ENCODE data around the gene ARSI.

Gene ARSI

GRCh38 chr5:150333400-150333799 is 30.7 kb upstream of the ARSI start:
- DNase-seq, result no peak

DNA sequence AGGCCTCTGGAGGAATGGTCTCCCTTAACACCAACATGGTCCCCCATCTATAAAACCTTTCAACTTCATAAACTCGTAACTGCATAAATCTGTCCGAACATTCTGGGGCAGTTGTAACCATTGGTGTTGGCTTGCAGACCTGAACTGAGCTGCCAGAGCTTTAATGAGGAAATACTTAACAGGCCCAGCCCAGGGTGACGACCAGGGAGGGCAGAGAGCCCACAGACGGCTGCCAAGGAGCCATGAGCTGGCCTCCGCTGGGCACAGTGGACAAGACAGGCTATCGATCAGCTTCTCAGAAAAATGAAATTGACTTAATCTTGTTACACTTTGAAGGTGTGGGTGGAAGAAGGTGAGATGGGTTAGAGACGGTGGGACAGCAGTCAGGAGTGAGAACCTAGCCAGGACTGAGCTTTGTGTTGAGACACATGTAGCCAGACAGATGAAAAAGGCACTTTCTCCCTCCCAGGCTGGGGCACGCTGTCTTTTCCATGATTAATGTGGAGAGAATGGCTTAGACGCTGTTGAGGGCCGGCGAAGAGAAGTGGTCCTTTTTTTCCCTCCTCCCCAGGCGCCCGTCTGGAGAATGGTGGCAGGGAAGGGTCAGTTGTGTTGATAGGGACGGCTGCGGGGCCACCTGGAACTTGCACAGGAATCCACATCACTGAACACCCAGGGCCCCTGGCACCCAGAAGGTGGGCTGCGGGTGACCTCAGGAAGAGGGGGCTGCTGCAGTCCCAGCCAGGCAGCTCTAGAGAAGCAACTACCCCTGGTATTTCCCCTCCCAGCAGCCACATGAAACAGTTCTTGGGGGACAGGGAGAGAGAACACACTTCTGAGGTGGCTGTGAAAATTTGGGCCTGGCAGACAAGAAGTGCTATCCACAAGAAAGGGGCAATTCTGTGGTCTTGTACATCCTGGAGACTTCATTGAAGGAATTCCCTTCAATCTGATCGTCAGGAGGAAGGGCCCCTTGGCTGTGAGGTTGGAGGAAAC is 27.5 kb upstream of the ARSI start:
- Histone ChIP-seq H3K27me3 (replicated peaks) (no peaks in the 10 kb centered on the region), H3K27ac (no peak overlapping the region), H3K4me3 (ENCODE audit: low read depth, low read length) (no peak overlapping the region), H3K36me3 (replicated peaks) (no peaks in the 10 kb centered on the region)
- TF ChIP-seq, protein P1, sequence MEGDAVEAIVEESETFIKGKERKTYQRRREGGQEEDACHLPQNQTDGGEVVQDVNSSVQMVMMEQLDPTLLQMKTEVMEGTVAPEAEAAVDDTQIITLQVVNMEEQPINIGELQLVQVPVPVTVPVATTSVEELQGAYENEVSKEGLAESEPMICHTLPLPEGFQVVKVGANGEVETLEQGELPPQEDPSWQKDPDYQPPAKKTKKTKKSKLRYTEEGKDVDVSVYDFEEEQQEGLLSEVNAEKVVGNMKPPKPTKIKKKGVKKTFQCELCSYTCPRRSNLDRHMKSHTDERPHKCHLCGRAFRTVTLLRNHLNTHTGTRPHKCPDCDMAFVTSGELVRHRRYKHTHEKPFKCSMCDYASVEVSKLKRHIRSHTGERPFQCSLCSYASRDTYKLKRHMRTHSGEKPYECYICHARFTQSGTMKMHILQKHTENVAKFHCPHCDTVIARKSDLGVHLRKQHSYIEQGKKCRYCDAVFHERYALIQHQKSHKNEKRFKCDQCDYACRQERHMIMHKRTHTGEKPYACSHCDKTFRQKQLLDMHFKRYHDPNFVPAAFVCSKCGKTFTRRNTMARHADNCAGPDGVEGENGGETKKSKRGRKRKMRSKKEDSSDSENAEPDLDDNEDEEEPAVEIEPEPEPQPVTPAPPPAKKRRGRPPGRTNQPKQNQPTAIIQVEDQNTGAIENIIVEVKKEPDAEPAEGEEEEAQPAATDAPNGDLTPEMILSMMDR (IDR thresholded peaks at IDR 0.05; ENCODE audit: low read depth, low read length, missing control alignments), result no peak
- in situ Hi-C loops (cut with HindIII; ENCODE audit: low pct_ligation_motif_present, low sequenced_read_pairs), result no loop called here
- DNase-seq, result no peak

More at GRCh38 chr5:150333400-150333799, 30.7 kb upstream of the ARSI start:
- Histone ChIP-seq H3K27me3 (replicated peaks) (no peaks in the 10 kb centered on the region), H3K27ac (no peak overlapping the region), H3K4me3 (ENCODE audit: low read depth, low read length) (no peak overlapping the region), H3K36me3 (replicated peaks) (no peaks in the 10 kb centered on the region)
- in situ Hi-C loops (cut with HindIII; ENCODE audit: low pct_ligation_motif_present, low sequenced_read_pairs), result no loop called here
- TF ChIP-seq, protein P1 (IDR thresholded peaks at IDR 0.05; ENCODE audit: low read depth, low read length, missing control alignments), result no peak

- TF ChIP-seq, protein P1 (IDR thresholded peaks at IDR 0.05; ENCODE audit: low read depth, low read length, missing control alignments), result no peak
- no peak for DNase-seq
- H3K27ac ChIP-seq, result no peak overlapping the region
- no peaks in the 10 kb centered on the region for H3K27me3 ChIP-seq (replicated peaks)
- H3K36me3 ChIP-seq (replicated peaks), result no peaks in the 10 kb centered on the region
- in situ Hi-C loops (cut with HindIII; ENCODE audit: low pct_ligation_motif_present, low sequenced_read_pairs), result no loop called here
- no peak overlapping the region for H3K4me3 ChIP-seq (ENCODE audit: low read depth, low read length)
These were observed 26.3 kb upstream of the ARSI start for GRCh38 chr5:150329038-150329437.

DNA sequence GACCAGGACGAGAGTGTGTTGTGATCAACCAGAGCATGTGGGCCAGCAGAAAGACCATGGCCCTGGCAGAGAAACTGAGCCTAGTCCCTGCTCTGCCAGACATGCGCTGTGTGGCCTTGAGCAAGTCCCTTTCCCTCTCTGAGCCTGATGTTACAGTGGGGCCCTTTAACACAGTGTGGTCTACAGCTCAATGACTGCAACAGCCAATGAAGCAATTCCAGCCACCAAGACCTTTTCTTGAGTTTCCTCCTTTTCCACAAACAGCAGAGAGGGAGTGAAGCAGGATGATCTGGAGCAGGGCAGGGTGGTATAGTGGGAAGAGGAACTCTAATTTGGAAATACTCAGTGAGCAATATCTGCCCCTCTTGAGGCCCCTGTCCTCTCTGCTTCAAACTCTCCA is 25.8 kb upstream of the ARSI start:
- H3K27ac ChIP-seq, result no peak overlapping the region
- H3K4me3 ChIP-seq (ENCODE audit: low read depth, low read length), result no peak overlapping the region
- no peaks in the 10 kb centered on the region for H3K36me3 ChIP-seq (replicated peaks)
- in situ Hi-C loops (cut with HindIII; ENCODE audit: low pct_ligation_motif_present, low sequenced_read_pairs), result no loop called here
- no peak for DNase-seq
- no peaks in the 10 kb centered on the region for H3K27me3 ChIP-seq (replicated peaks)
- TF ChIP-seq, protein P1 (IDR thresholded peaks at IDR 0.05; ENCODE audit: low read depth, low read length, missing control alignments), result no peak

GRCh38 chr5:150327139-150327538 is 24.4 kb upstream of the ARSI start:
- no peak for DNase-seq
- H3K36me3 ChIP-seq (replicated peaks), result no peaks in the 10 kb centered on the region
- no peak overlapping the region for H3K4me3 ChIP-seq (ENCODE audit: low read depth, low read length)
- H3K27me3 ChIP-seq (replicated peaks), result no peaks in the 10 kb centered on the region
- in situ Hi-C loops (cut with HindIII; ENCODE audit: low pct_ligation_motif_present, low sequenced_read_pairs), result no loop called here
- TF ChIP-seq, protein P1 (IDR thresholded peaks at IDR 0.05; ENCODE audit: low read depth, low read length, missing control alignments), result no peak
- H3K27ac ChIP-seq, result no peak overlapping the region
